ENCODE results near the gene HLA-DPB1.

DNA sequence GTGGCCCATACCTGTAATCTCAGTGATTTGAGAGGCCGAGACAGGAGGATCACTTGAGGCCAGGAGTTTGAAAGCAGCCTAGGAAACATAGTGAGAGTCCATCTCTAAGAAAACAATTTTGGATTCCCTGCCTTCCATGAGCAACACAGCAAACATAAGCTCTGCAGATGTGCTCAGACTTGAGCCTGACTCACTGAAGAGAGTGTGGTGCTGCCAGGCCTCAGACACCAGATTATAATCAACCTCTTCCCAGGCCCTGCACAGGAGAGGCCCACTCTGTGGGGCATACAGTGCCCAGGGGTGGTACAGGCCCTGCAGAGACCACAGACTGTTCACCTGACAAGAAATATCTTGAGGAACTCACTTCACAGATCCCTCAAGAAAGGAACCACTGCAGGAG, 19.9 kb downstream of the HLA-DPB1 start:
- TF ChIP-seq, protein P1, sequence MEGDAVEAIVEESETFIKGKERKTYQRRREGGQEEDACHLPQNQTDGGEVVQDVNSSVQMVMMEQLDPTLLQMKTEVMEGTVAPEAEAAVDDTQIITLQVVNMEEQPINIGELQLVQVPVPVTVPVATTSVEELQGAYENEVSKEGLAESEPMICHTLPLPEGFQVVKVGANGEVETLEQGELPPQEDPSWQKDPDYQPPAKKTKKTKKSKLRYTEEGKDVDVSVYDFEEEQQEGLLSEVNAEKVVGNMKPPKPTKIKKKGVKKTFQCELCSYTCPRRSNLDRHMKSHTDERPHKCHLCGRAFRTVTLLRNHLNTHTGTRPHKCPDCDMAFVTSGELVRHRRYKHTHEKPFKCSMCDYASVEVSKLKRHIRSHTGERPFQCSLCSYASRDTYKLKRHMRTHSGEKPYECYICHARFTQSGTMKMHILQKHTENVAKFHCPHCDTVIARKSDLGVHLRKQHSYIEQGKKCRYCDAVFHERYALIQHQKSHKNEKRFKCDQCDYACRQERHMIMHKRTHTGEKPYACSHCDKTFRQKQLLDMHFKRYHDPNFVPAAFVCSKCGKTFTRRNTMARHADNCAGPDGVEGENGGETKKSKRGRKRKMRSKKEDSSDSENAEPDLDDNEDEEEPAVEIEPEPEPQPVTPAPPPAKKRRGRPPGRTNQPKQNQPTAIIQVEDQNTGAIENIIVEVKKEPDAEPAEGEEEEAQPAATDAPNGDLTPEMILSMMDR (conservative IDR thresholded peaks at IDR 0.05; ENCODE audit: low read depth, low read length): no peak
- TF ChIP-seq SMC3 (IDR thresholded peaks at IDR 0.05; ENCODE audit: low read depth, low read length) (no peak), CHD1 (IDR thresholded peaks at IDR 0.05; ENCODE audit: low read depth, low read length) (no peak), RCOR1 (IDR thresholded peaks at IDR 0.05; ENCODE audit: insufficient replicate concordance, low read length) (no peak), RAD21 (IDR thresholded peaks at IDR 0.05; ENCODE audit: low read length) (no peak), BHLHE40 (IDR thresholded peaks at IDR 0.05; ENCODE audit: low read depth, low read length) (no peak), USF2 (IDR thresholded peaks at IDR 0.05; ENCODE audit: low read depth, low read length) (no peak), MAFK (IDR thresholded peaks at IDR 0.05; ENCODE audit: low read depth, low read length) (no peak), POLR2A (IDR thresholded peaks at IDR 0.05; ENCODE audit: low read depth, low read length) (no peak), CEBPB (IDR thresholded peaks at IDR 0.05; ENCODE audit: low read depth, low read length) (no peak), MXI1 (IDR thresholded peaks at IDR 0.05; ENCODE audit: borderline replicate concordance, low read depth, low read length) (no peak), ELK1 (IDR thresholded peaks at IDR 0.05; ENCODE audit: borderline replicate concordance, low read depth, low read length) (no peak), MAZ (IDR thresholded peaks at IDR 0.05; ENCODE audit: borderline replicate concordance, low read depth, low read length) (no peak)

All from IMR-90 (cell line).